ENCODE measurements around the gene CRHR1. TPM values are rescaled to one million over a fixed set of nuclear protein-coding genes. Genes with fewer than 3 reads are reported as not detected.

CRHR1 gene
- total RNA-seq, 1 experiment from 2014 or later = not detected

GRCh38 chr17:45825792-45826191, 41.7 kb downstream of the CRHR1 start:
- Histone ChIP-seq H3K36me3 (ENCODE audit: low read depth, low read length) (no peaks in the 10 kb centered on the region), H3K9me3 (ENCODE audit: low read length) (no peaks in the 10 kb centered on the region), H3K4me3 (ENCODE audit: low read length) (no peak overlapping the region), H3K9ac (ENCODE audit: low read length) (no peak overlapping the region), H2AFZ (ENCODE audit: low read length) (no peak overlapping the region), H3K27ac (ENCODE audit: low read length) (no peak overlapping the region), H4K20me1 (ENCODE audit: low read length) (no peaks in the 10 kb centered on the region), H3K4me2 (ENCODE audit: low read length) (no peak overlapping the region), H3K9me2 (replicated peaks; ENCODE audit: low read length) (no peaks in the 10 kb centered on the region), H3K27me3 (ENCODE audit: low read length) (peaks cover 15% of the 10 kb centered on the region; the same call in 1 of the 2 replicates), H3F3A (ENCODE audit: low read length, unreplicated experiment) (no peaks in the 10 kb centered on the region), H3K79me2 (ENCODE audit: low read length) (no peaks in the 10 kb centered on the region), H3K4me1 (ENCODE audit: insufficient read depth, low read length) (no peaks in the 10 kb centered on the region)
- no TSS peak for BruUV-seq (replicated peaks)
- CTCF ChIA-PET = no interaction called here
- TF ChIP-seq CTCF (conservative IDR thresholded peaks at IDR 0.05; ENCODE audit: low read depth, low read length) (no peak), EZH2phosphoT487 (IDR thresholded peaks at IDR 0.05; ENCODE audit: borderline replicate concordance, low read length) (no peak), EZH2 (IDR thresholded peaks at IDR 0.05; ENCODE audit: low read length, unreplicated experiment) (no peak)
- DNase-seq (no peak), ATAC-seq (no peak)
- intact Hi-C loops (cut with micrococcal nuclease) = no loop called here
- POLR2A ChIA-PET (ENCODE audit: unreplicated experiment) = no interaction called here

GRCh38 chr17:45826919-45827588, 42.9 kb downstream of the CRHR1 start:
- Histone ChIP-seq H3F3A (ENCODE audit: low read length, unreplicated experiment) (no peaks in the 10 kb centered on the region), H4K20me1 (ENCODE audit: low read length) (no peaks in the 10 kb centered on the region), H3K9me2 (replicated peaks; ENCODE audit: low read length) (no peaks in the 10 kb centered on the region), H3K4me1 (ENCODE audit: insufficient read depth, low read length) (0 out of 2 replicates have a peak, but pooled peaks cover 4% of the 10 kb centered on the region), H3K27me3 (ENCODE audit: low read length) (peaks cover 6% of the 10 kb centered on the region; the same call in 1 of the 2 replicates), H3K9ac (ENCODE audit: low read length) (no peak overlapping the region), H3K4me2 (ENCODE audit: low read length) (no peak overlapping the region), H3K4me3 (ENCODE audit: low read length) (no peak overlapping the region), H3K79me2 (ENCODE audit: low read length) (no peaks in the 10 kb centered on the region), H3K36me3 (ENCODE audit: low read depth, low read length) (no peaks in the 10 kb centered on the region), H3K9me3 (ENCODE audit: low read length) (no peaks in the 10 kb centered on the region), H3K27ac (ENCODE audit: low read length) (no peak overlapping the region), H2AFZ (ENCODE audit: low read length) (no peak overlapping the region)
- ChIA-PET POLR2A (ENCODE audit: unreplicated experiment) (no interaction called here), CTCF (no interaction called here)
- intact Hi-C loops (cut with micrococcal nuclease) = no loop called here
- ATAC-seq = no peak
- no TSS peak for BruUV-seq (replicated peaks)
- TF ChIP-seq EZH2phosphoT487 (IDR thresholded peaks at IDR 0.05; ENCODE audit: borderline replicate concordance, low read length) (no peak), CTCF (conservative IDR thresholded peaks at IDR 0.05; ENCODE audit: low read depth, low read length) (no peak), EZH2 (IDR thresholded peaks at IDR 0.05; ENCODE audit: low read length, unreplicated experiment) (no peak)
- DNase-seq = no peak

- Histone ChIP-seq H3K4me1 (ENCODE audit: insufficient read depth, low read length) (0 out of 2 replicates have a peak, but pooled peaks cover 4% of the 10 kb centered on the region), H2AFZ (ENCODE audit: low read length) (no peak overlapping the region), H4K20me1 (ENCODE audit: low read length) (no peaks in the 10 kb centered on the region), H3K4me3 (ENCODE audit: low read length) (no peak overlapping the region), H3K79me2 (ENCODE audit: low read length) (no peaks in the 10 kb centered on the region), H3K9me2 (replicated peaks; ENCODE audit: low read length) (no peaks in the 10 kb centered on the region), H3K36me3 (ENCODE audit: low read depth, low read length) (no peaks in the 10 kb centered on the region), H3K9ac (ENCODE audit: low read length) (no peak overlapping the region), H3F3A (ENCODE audit: low read length, unreplicated experiment) (no peaks in the 10 kb centered on the region), H3K9me3 (ENCODE audit: low read length) (no peaks in the 10 kb centered on the region), H3K27ac (ENCODE audit: low read length) (no peak overlapping the region), H3K27me3 (ENCODE audit: low read length) (0 out of 2 replicates have a peak, but pooled peaks cover 6% of the 10 kb centered on the region), H3K4me2 (ENCODE audit: low read length) (no peak overlapping the region)
- CTCF ChIA-PET = no interaction called here
- TF ChIP-seq EZH2phosphoT487 (IDR thresholded peaks at IDR 0.05; ENCODE audit: borderline replicate concordance, low read length) (no peak), EZH2 (IDR thresholded peaks at IDR 0.05; ENCODE audit: low read length, unreplicated experiment) (no peak), CTCF (conservative IDR thresholded peaks at IDR 0.05; ENCODE audit: low read depth, low read length) (no peak)
- no TSS peak for BruUV-seq (replicated peaks)
- intact Hi-C loops (cut with micrococcal nuclease) = no loop called here
- POLR2A ChIA-PET (ENCODE audit: unreplicated experiment) = no interaction called here
- no peak for DNase-seq
- no peak for ATAC-seq
These were observed 44.1 kb downstream of the CRHR1 start for GRCh38 chr17:45828171-45828570.

Data from PC-3 (cell line).